A673 (cell line): ENCODE measurements around the gene AKAP6.

ENCODE experiments used
- CTCF ChIP-seq: fragments of 300-800, 200-600 bp; sonication (generic); conservative IDR thresholded peaks from 2 replicates; pipeline ENCODE4 v1.5.1; 2017; ENCODE audit warnings: low read depth, mild to moderate bottlenecking, antibody characterized with exemption, low read length, moderate library complexity, mixed read lengths
- EZH2 ChIP-seq: fragments of 200-600 bp; sonication (generic); IDR thresholded peaks from 2 replicates; pipeline ENCODE4 v1.6.1; 2017; ENCODE audit warnings: borderline replicate concordance, low read depth, mild to moderate bottlenecking, mixed read lengths, antibody characterized with exemption, low read length; ENCODE audit not compliant: poor library complexity, severe bottlenecking

- TF ChIP-seq CTCF (no peak), EZH2 (no peak)
Observed at GRCh38 chr14:32403021-32403420, 73.9 kb downstream of the AKAP6 start.
